Renal cortex interstitium (tissue), 3 donors: ENCODE results near the gene TSPAN15. TPM values are rescaled to one million over a fixed set of nuclear protein-coding genes. Genes with fewer than 3 reads are reported as not detected.

Source experiments
- polyA plus RNA-seq, 3 donors: library from polyadenylated mRNA; unstranded; fragments of 120-200 nt; gene quantifications; one replicate each; pipeline ENCODE4 v1.2.1, GENCODE V29; 2013; ENCODE audit not compliant: insufficient read length in 3 of 3

TSPAN15 gene
- polyA plus RNA-seq, 3 donors: 42.3 to 56.0 (median 46.8) TPM

Other genes with a start within 250 kb of the TSPAN15 start
- 10 to 100 TPM; 15.3 to 34.1 (median 15.6) TPM for gene HKDC1, start 231.1 kb upstream of the TSPAN15 start, polyA plus RNA-seq
- 10 to 100 TPM; 49.7 to 58.3 (median 53.4) TPM for gene HK1, start 173.0 kb upstream of the TSPAN15 start, polyA plus RNA-seq
- under 1 TPM in 2 of 3 donors, not detected in 1; 0.18 to 0.47 TPM for gene TACR2, start 34.5 kb upstream of the TSPAN15 start, polyA plus RNA-seq
- not detected for gene NEUROG3, start 122.0 kb downstream of the TSPAN15 start, polyA plus RNA-seq
- 10 to 100 TPM in 1 of 3 donors, 1 to 10 TPM in 2; 9.4 to 10.0 (median 9.9) TPM for gene FAM241B, start 178.8 kb downstream of the TSPAN15 start, polyA plus RNA-seq